Measurements from ENCODE around the gene HMCN2.

Gene HMCN2

GRCh38 chr9:130421802-130422276 is 156.3 kb downstream of the HMCN2 start:
- TF ChIP-seq EP300 (IDR thresholded peaks at IDR 0.05; ENCODE audit: borderline replicate concordance) = no peak
- no peak for TF ChIP-seq TCF12 (IDR thresholded peaks at IDR 0.05; ENCODE audit: low read depth)
- TF ChIP-seq CEBPB (IDR thresholded peaks at IDR 0.05) = no peak
- TF ChIP-seq CREB1 (IDR thresholded peaks at IDR 0.05; ENCODE audit: low read depth) = no peak
- no peak for TF ChIP-seq ZBTB7A (IDR thresholded peaks at IDR 0.05; ENCODE audit: low read depth)
- TF ChIP-seq REST (IDR thresholded peaks at IDR 0.05; ENCODE audit: low read depth) = no peak
- no peak for TF ChIP-seq RAD21 (IDR thresholded peaks at IDR 0.05; ENCODE audit: low read depth)
- no peak for TF ChIP-seq YY1 (IDR thresholded peaks at IDR 0.05; ENCODE audit: low read depth)
- TF ChIP-seq NFIC (IDR thresholded peaks at IDR 0.05) = no peak
- TF ChIP-seq, protein P1, sequence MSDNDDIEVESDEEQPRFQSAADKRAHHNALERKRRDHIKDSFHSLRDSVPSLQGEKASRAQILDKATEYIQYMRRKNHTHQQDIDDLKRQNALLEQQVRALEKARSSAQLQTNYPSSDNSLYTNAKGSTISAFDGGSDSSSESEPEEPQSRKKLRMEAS (IDR thresholded peaks at IDR 0.05) = no peak
- no peak for TF ChIP-seq FOXM1 (IDR thresholded peaks at IDR 0.05; ENCODE audit: borderline replicate concordance, low read depth)
- no peak for TF ChIP-seq EGR1 (IDR thresholded peaks at IDR 0.05)
- no peak for TF ChIP-seq TAF1 (IDR thresholded peaks at IDR 0.05; ENCODE audit: low read depth)
- no peak for TF ChIP-seq TEAD4 (IDR thresholded peaks at IDR 0.05)
- no peak for TF ChIP-seq USF1 (IDR thresholded peaks at IDR 0.05)

DNA sequence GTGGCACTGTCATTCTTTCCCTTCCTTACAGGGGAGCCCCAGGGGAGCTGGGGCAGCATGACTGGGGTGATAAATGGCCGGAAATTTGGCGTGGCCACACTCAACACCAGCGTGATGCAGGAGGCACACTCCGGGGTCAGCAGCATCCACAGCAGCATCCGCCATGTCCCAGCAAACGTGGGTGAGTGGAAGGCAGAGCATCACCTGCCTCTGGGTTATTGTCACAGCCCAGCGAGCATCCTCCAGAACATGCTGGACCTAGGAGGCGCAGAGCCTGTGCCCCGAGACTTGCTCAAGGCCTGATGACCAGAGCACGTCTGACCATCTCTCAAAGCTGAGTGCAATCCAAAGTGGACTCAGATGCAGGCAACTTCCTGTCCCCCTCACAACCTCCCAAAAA is 157.0 kb downstream of the HMCN2 start:
- TF ChIP-seq EGR1 (IDR thresholded peaks at IDR 0.05) (no peak), REST (IDR thresholded peaks at IDR 0.05; ENCODE audit: low read depth) (no peak), CEBPB (IDR thresholded peaks at IDR 0.05) (no peak), TAF1 (IDR thresholded peaks at IDR 0.05; ENCODE audit: low read depth) (no peak), ZBTB7A (IDR thresholded peaks at IDR 0.05; ENCODE audit: low read depth) (no peak), USF1 (IDR thresholded peaks at IDR 0.05) (no peak), TCF12 (IDR thresholded peaks at IDR 0.05; ENCODE audit: low read depth) (no peak), FOXM1 (IDR thresholded peaks at IDR 0.05; ENCODE audit: borderline replicate concordance, low read depth) (no peak), CREB1 (IDR thresholded peaks at IDR 0.05; ENCODE audit: low read depth) (no peak), EP300 (IDR thresholded peaks at IDR 0.05; ENCODE audit: borderline replicate concordance) (no peak), RAD21 (IDR thresholded peaks at IDR 0.05; ENCODE audit: low read depth) (no peak), TEAD4 (IDR thresholded peaks at IDR 0.05) (no peak), YY1 (IDR thresholded peaks at IDR 0.05; ENCODE audit: low read depth) (no peak), NFIC (IDR thresholded peaks at IDR 0.05) (no peak)
- TF ChIP-seq, protein P1 (IDR thresholded peaks at IDR 0.05) = no peak

- TF ChIP-seq CEBPB (IDR thresholded peaks at IDR 0.05) (no peak), RAD21 (IDR thresholded peaks at IDR 0.05; ENCODE audit: low read depth) (no peak), TEAD4 (IDR thresholded peaks at IDR 0.05) (no peak), EP300 (IDR thresholded peaks at IDR 0.05; ENCODE audit: borderline replicate concordance) (no peak)
Observed at GRCh38 chr9:130423272-130423671, 157.7 kb downstream of the HMCN2 start.

GRCh38 chr9:130424595-130425454 is 159.3 kb downstream of the HMCN2 start:
- TF ChIP-seq RAD21 (IDR thresholded peaks at IDR 0.05; ENCODE audit: low read depth) (no peak), USF1 (IDR thresholded peaks at IDR 0.05) (no peak), ZBTB7A (IDR thresholded peaks at IDR 0.05; ENCODE audit: low read depth) (no peak), TAF1 (IDR thresholded peaks at IDR 0.05; ENCODE audit: low read depth) (no peak), CREB1 (IDR thresholded peaks at IDR 0.05; ENCODE audit: low read depth) (no peak), TEAD4 (IDR thresholded peaks at IDR 0.05) (no peak), EP300 (IDR thresholded peaks at IDR 0.05; ENCODE audit: borderline replicate concordance) (no peak), FOXM1 (IDR thresholded peaks at IDR 0.05; ENCODE audit: borderline replicate concordance, low read depth) (no peak), NFIC (IDR thresholded peaks at IDR 0.05) (no peak), REST (IDR thresholded peaks at IDR 0.05; ENCODE audit: low read depth) (no peak), YY1 (IDR thresholded peaks at IDR 0.05; ENCODE audit: low read depth) (no peak)
- TF ChIP-seq, protein P1 (IDR thresholded peaks at IDR 0.05) = no peak
